ENCODE results near the gene GATAD2A.

The GATAD2A gene

GRCh38 chr19:19485161-19485997 is 79.9 kb downstream of the GATAD2A start:
- Histone ChIP-seq H3K4me1 (ENCODE audit: insufficient read depth, low read length) (peaks cover 27% of the 10 kb centered on the region), H3K27ac (ENCODE audit: low read length) (peak overlapping the region; percentile 21; the same call in 1 of the 2 replicates), H3K9ac (ENCODE audit: low read depth, low read length) (no peak overlapping the region), H2AFZ (ENCODE audit: low read depth, low read length) (no peak overlapping the region), H3K9me3 (ENCODE audit: insufficient read depth, low read length, severe bottlenecking) (no peaks in the 10 kb centered on the region), H4K20me1 (ENCODE audit: insufficient read depth, low read length) (peaks cover 82% of the 10 kb centered on the region), H3K79me2 (ENCODE audit: insufficient read depth, low read length) (peaks cover 94% of the 10 kb centered on the region), H3K27me3 (ENCODE audit: insufficient read depth, low read length, poor library complexity) (no peaks in the 10 kb centered on the region), H3K36me3 (ENCODE audit: insufficient read depth, low read length) (peaks cover 67% of the 10 kb centered on the region), H3K4me3 (ENCODE audit: low read depth in 1 of 2, low read length in 2 of 2) (no peak overlapping the region), H3K4me2 (ENCODE audit: insufficient read depth, low read length) (no peak overlapping the region)
- ATAC-seq (ENCODE audit: insufficient read depth, low read depth): no peak
- no peak for DNase-seq
- TF ChIP-seq CTCF (IDR thresholded peaks at IDR 0.05; ENCODE audit: borderline replicate concordance, extremely low read depth, low read length, poor library complexity, severe bottlenecking) (no peak), EZH2 (IDR thresholded peaks at IDR 0.05; ENCODE audit: borderline replicate concordance, low read depth, low read length, severe bottlenecking) (no peak)

GRCh38 chr19:19485998-19486290 is 80.5 kb downstream of the GATAD2A start:
- H3K79me2 ChIP-seq (ENCODE audit: insufficient read depth, low read length): peaks cover 94% of the 10 kb centered on the region
- H3K9ac ChIP-seq (ENCODE audit: low read depth, low read length): no peak overlapping the region

GRCh38 chr19:19486343-19487076 is 81.0 kb downstream of the GATAD2A start:
- Histone ChIP-seq H3K36me3 (ENCODE audit: insufficient read depth, low read length) (peaks cover 67% of the 10 kb centered on the region), H3K9ac (ENCODE audit: low read depth, low read length) (no peak overlapping the region), H3K27ac (ENCODE audit: low read length) (no peak overlapping the region), H3K79me2 (ENCODE audit: insufficient read depth, low read length) (peaks cover 94% of the 10 kb centered on the region), H3K4me1 (ENCODE audit: insufficient read depth, low read length) (peaks cover 27% of the 10 kb centered on the region), H3K27me3 (ENCODE audit: insufficient read depth, low read length, poor library complexity) (no peaks in the 10 kb centered on the region), H3K9me3 (ENCODE audit: insufficient read depth, low read length, severe bottlenecking) (no peaks in the 10 kb centered on the region), H3K4me3 (ENCODE audit: low read depth in 1 of 2, low read length in 2 of 2) (no peak overlapping the region), H3K4me2 (ENCODE audit: insufficient read depth, low read length) (no peak overlapping the region), H4K20me1 (ENCODE audit: insufficient read depth, low read length) (peaks cover 82% of the 10 kb centered on the region), H2AFZ (ENCODE audit: low read depth, low read length) (no peak overlapping the region)
- TF ChIP-seq EZH2 (IDR thresholded peaks at IDR 0.05; ENCODE audit: borderline replicate concordance, low read depth, low read length, severe bottlenecking) (no peak), CTCF (IDR thresholded peaks at IDR 0.05; ENCODE audit: borderline replicate concordance, extremely low read depth, low read length, poor library complexity, severe bottlenecking) (no peak)
- ATAC-seq (ENCODE audit: insufficient read depth, low read depth) (no peak), DNase-seq (no peak)

More at GRCh38 chr19:19485998-19486290, 80.5 kb downstream of the GATAD2A start:
- H3K27me3 ChIP-seq (ENCODE audit: insufficient read depth, low read length, poor library complexity): no peaks in the 10 kb centered on the region
- ATAC-seq (ENCODE audit: insufficient read depth, low read depth) (no peak), DNase-seq (no peak)
- no peak overlapping the region for H3K4me2 ChIP-seq (ENCODE audit: insufficient read depth, low read length)
- peaks cover 27% of the 10 kb centered on the region for H3K4me1 ChIP-seq (ENCODE audit: insufficient read depth, low read length)
- peaks cover 67% of the 10 kb centered on the region for H3K36me3 ChIP-seq (ENCODE audit: insufficient read depth, low read length)
- 0 out of 2 replicates have a peak overlapping the region, but pooled peaks have one; percentile 21 for H3K27ac ChIP-seq (ENCODE audit: low read length)
- no peak overlapping the region for H2AFZ ChIP-seq (ENCODE audit: low read depth, low read length)
- TF ChIP-seq CTCF (IDR thresholded peaks at IDR 0.05; ENCODE audit: borderline replicate concordance, extremely low read depth, low read length, poor library complexity, severe bottlenecking): no peak
- no peaks in the 10 kb centered on the region for H3K9me3 ChIP-seq (ENCODE audit: insufficient read depth, low read length, severe bottlenecking)
- no peak overlapping the region for H3K4me3 ChIP-seq (ENCODE audit: low read depth in 1 of 2, low read length in 2 of 2)
- peaks cover 82% of the 10 kb centered on the region for H4K20me1 ChIP-seq (ENCODE audit: insufficient read depth, low read length)

Measured in DND-41 (cell line).